Transverse colon (tissue), 4 donors: Measurements from ENCODE around the gene MRAP2. TPM values are rescaled to one million over a fixed set of nuclear protein-coding genes. Genes with fewer than 3 reads are reported as not detected.

Source experiments
- DNase-seq: peaks from one replicate; pipeline ENCODE4 v3.0.0-alpha.2; 2019
- H3K27ac ChIP-seq, 4 donors: fragments of 200-600 bp; sonication (generic); 2 replicates each; pipeline ENCODE4 v1.5.1; 2016 to 2018; ENCODE audit warnings: inconsistent platforms in 4 of 4
- H3K27me3 ChIP-seq: fragments of 200-600 bp; sonication (generic); 2 replicates; pipeline ENCODE4 v1.5.1; 2017; ENCODE audit warnings: inconsistent platforms
- H3K36me3 ChIP-seq, 4 donors: fragments of 200-600 bp; sonication (generic); 2 replicates each; pipeline ENCODE4 v1.5.1; 2017 to 2019; ENCODE audit warnings: inconsistent platforms in 4 of 4
- H3K4me1 ChIP-seq, 4 donors: fragments of 200-600 bp; sonication (generic); 2 replicates each; pipeline ENCODE4 v1.5.1; 2017 to 2020; ENCODE audit warnings: inconsistent platforms in 4 of 4
- H3K4me3 ChIP-seq, 4 donors: fragments of 200-600 bp; sonication (generic); 1 replicate in 1 of 4; 2 replicates in 3 of 4; pipeline versions ENCODE4 v1.5.1 to v1.6.1; 2017 to 2019; ENCODE audit warnings: inconsistent platforms in 4 of 4
- H3K9me3 ChIP-seq, 2 donors: fragments of 200-600 bp; sonication (generic); 2 replicates each; pipeline ENCODE4 v1.5.1; 2017 to 2019; ENCODE audit warnings: inconsistent platforms in 2 of 2
- EP300 ChIP-seq: sonication (generic); formaldehyde crosslinking; IDR thresholded peaks from one replicate; pipeline ENCODE4 v1.6.1; 2017; ENCODE audit warnings: antibody characterized with exemption, low read depth
- POLR2A ChIP-seq: fragments of 450-650 bp; IDR thresholded peaks from one replicate; pipeline ENCODE4 v1.6.1; 2016; ENCODE audit warnings: antibody characterized with exemption, mild to moderate bottlenecking, moderate library complexity
- POLR2AphosphoS5 ChIP-seq, 3 donors: sonication (generic); formaldehyde crosslinking; IDR thresholded peaks; one replicate each; pipeline ENCODE4 v1.6.1; 2016; ENCODE audit warnings: antibody characterized with exemption in 3 of 3
- WGBS, 2 donors: methylation state at CpG; one replicate each; pipeline ENCODE4 v1.1.5; 2018; ENCODE audit warnings: low coverage in 1 of 2; 5-methylcytosine and 5-hydroxymethylcytosine counted together
- in situ Hi-C, 4 donors: fragments of 200-750 bp; cut with MboI; loops; one replicate each; pipeline versions ENCODE4 v1.15.0 to v1.15.1; 2017; ENCODE audit warnings: low sequenced_read_pairs in 3 of 4, low pct_ligation_motif_present in 1 of 4, low pct_unique_long_range_greater_than_20kb in 1 of 4
- intact Hi-C: fragments of 100-400 bp; cut with DNase I; formaldehyde crosslinking; loops from one replicate; pipeline ENCODE4 v1.15.1; 2023; ENCODE audit warnings: low total_unique reads
- total RNA-seq, 4 donors: library from RNA; depleted of rRNA; stranded (reverse); fragments of >200 nt; gene quantifications; one replicate each; pipeline ENCODE4 v1.1.0, GENCODE V29; 2016
- TF ChIP-seq, protein P1 (sequence below), 5 experiments: fragments of 200-600 bp in 3 of 5; fragments of 450-650 bp in 2 of 5; sonication (generic) in 3 of 5; IDR thresholded peaks; 1 replicate in 2 of 5; 2 replicates in 3 of 5; pipeline ENCODE4 v1.5.1; 2016 to 2017; ENCODE audit warnings: antibody characterized with exemption in 5 of 5, inconsistent platforms in 3 of 5, mild to moderate bottlenecking in 2 of 5, moderate library complexity in 1 of 5

The MRAP2 gene
- total RNA-seq, 4 donors from 2014 or later, result 0.80 to 5.1 (median 2.9) TPM

DNA sequence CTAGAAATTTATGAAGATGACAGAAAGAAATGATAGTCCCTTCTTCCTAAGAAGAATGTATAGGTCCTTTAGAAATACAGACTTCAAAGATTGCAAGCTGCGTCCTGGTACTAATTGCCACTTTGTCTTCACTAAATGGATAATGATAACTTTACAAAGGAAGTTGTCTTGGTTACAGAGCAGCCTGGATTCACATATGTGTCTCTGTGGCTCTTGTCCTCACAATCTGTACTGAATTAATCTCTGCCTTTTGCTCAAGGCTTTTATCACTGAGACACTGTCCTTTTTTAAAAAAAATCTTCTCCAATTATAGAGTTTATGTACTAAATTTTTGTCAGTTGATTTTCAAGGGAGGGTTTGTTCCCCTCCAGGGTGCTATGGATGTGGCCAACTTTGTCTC, 17.5 kb upstream of the MRAP2 start:
- intact Hi-C loops, result no loop called here
- no peaks in the 10 kb centered on the region for H3K9me3 ChIP-seq
- in situ Hi-C loops, result no loop called here
- no peaks in the 10 kb centered on the region for H3K36me3 ChIP-seq
- TF ChIP-seq EP300, result no peak
- no peak overlapping the region for H3K4me3 ChIP-seq
- WGBS, 2 donors, result 78 to 100% methylated on average over 1 of the region's 1 CpG
- H3K4me1 ChIP-seq, result peaks cover 0 to 13% (median 1%) of the 10 kb centered on the region in 4 donors
- H3K27me3 ChIP-seq, result no peaks in the 10 kb centered on the region
- H3K27ac ChIP-seq, result no peak overlapping the region
- DNase-seq, result no peak

DNA sequence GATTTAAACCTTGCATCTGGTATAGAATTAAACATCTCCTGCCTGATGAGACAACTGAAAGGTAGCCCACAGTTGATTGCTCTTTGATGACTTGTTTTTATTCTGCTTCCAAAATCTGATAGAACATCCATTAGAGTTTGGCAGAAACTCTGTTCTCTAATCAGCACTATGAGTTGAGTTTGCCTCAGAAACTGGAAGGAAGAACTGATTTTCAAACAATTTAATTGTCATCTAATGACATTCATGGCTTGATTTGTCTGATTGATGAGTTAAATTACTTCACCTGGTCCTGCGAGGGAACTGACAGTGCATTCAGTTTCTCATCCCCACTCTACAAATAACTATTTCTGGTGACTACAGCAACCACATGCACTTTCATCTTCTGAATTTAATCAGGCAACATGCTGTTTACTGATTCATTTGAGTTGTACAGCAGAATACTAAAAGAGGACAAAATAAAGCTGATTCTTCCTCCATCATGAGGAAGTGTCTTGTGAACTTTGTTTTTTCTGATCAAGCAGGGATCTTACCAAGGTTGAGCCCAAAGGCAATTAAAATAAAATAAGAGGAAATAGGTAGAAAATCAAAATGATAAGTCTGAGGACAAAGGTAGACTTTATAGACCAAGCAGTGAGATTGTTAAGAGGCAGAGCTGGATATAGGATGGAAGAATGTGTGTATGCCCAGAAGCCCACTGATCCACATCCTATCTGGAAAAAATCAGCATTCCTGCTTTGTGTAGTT, 15.7 kb upstream of the MRAP2 start:
- 50 to 68% methylated on average over 1 of the region's 1 CpG for WGBS, 2 donors
- no peaks in the 10 kb centered on the region for H3K36me3 ChIP-seq
- H3K9me3 ChIP-seq, result no peaks in the 10 kb centered on the region
- intact Hi-C loops (no loop called here), in situ Hi-C loops (no loop called here)
- H3K27me3 ChIP-seq, result no peaks in the 10 kb centered on the region
- peaks cover 0 to 13% (median 1%) of the 10 kb centered on the region in 4 donors for H3K4me1 ChIP-seq
- H3K27ac ChIP-seq, result no peak overlapping the region
- no peak for DNase-seq
- no peak overlapping the region for H3K4me3 ChIP-seq
- TF ChIP-seq POLR2AphosphoS5 (IDR thresholded peaks at IDR 0.05) (no peak), EP300 (no peak), POLR2A (no peak)
- TF ChIP-seq, protein P1, sequence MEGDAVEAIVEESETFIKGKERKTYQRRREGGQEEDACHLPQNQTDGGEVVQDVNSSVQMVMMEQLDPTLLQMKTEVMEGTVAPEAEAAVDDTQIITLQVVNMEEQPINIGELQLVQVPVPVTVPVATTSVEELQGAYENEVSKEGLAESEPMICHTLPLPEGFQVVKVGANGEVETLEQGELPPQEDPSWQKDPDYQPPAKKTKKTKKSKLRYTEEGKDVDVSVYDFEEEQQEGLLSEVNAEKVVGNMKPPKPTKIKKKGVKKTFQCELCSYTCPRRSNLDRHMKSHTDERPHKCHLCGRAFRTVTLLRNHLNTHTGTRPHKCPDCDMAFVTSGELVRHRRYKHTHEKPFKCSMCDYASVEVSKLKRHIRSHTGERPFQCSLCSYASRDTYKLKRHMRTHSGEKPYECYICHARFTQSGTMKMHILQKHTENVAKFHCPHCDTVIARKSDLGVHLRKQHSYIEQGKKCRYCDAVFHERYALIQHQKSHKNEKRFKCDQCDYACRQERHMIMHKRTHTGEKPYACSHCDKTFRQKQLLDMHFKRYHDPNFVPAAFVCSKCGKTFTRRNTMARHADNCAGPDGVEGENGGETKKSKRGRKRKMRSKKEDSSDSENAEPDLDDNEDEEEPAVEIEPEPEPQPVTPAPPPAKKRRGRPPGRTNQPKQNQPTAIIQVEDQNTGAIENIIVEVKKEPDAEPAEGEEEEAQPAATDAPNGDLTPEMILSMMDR (IDR thresholded peaks at IDR 0.05), result no peak

DNA sequence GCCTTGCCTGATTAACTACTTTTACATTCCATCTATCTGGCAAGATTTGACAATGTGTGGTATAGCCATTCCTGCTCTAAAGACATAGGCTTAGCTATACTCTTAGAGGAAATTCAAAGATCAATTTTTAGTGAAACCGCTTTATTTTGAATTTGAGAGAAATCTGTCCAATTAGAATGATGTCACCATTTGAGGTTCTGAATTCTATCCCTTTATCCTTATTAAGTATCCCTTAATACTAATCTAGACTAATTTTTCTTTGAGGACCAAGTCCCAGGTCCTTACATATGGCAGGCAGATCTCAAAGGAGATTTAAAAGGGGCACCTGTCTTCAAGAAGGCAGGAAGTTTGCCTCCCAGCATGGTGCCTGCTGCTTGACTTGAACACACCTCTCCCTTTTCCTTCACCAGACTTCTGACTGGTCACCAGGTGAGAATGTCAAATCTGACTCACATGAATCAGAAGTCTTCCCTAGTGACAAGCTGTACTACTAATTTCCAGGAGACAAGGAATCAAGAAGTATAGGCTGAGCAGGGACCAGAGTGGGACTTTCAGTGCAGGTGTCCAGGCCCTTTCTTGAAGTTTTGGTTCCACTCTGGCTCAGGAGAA, 15.0 kb upstream of the MRAP2 start:
- 98 to 100% methylated on average over 1 of the region's 1 CpG for WGBS, 2 donors
- Histone ChIP-seq H3K9me3 (no peaks in the 10 kb centered on the region), H3K36me3 (no peaks in the 10 kb centered on the region), H3K27me3 (no peaks in the 10 kb centered on the region), H3K27ac (no peak overlapping the region), H3K4me3 (no peak overlapping the region), H3K4me1 (peaks cover 0 to 10% (median 1%) of the 10 kb centered on the region in 4 donors)
- TF ChIP-seq, protein P1 (IDR thresholded peaks at IDR 0.05), result no peak
- TF ChIP-seq EP300 (no peak), POLR2A (no peak), POLR2AphosphoS5 (IDR thresholded peaks at IDR 0.05) (no peak)
- intact Hi-C loops, result no loop called here
- no peak for DNase-seq
- in situ Hi-C loops, result no loop called here

DNA sequence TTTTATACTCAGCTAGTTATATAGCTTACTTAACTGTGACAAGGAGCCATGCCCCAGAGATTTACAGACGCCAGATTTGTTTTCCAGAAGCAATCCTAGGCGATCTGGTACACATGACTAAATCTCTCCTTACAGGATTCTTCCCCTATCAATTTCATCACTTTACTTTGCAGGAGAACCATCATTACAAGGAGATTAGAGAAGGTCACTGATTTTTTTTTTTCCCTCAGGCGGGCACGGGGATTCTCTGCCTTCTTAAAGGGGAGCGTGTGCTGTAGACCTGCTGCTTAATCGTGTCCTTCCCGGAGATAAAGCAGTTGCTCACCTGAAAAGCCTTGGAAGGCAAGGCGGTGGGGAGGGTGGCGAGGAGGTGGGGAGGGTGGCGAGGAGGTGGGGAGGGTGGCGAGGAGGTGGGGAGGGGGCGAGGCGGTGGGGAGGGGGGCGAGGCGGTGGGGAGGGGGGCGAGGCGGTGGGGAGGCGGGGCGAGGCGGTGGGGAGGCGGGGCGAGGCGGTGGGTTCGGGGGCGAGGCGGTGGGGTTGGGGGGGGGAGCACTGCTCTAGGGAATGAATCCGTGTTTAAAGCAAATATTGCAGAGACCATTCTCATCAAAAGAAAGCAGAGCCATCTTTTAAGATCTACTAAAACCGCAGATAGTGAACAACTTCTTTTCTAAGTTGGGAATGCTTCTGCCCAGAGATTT, 14.3 kb upstream of the MRAP2 start:
- DNase-seq, result no peak
- no peak for TF ChIP-seq EP300
- TF ChIP-seq, protein P1 (IDR thresholded peaks at IDR 0.05), result no peak
- TF ChIP-seq POLR2AphosphoS5 (IDR thresholded peaks at IDR 0.05), result no peak
- Histone ChIP-seq H3K4me3 (no peak overlapping the region), H3K27ac (no peak overlapping the region), H3K36me3 (no peaks in the 10 kb centered on the region), H3K4me1 (peaks cover 0 to 6% (median 1%) of the 10 kb centered on the region in 4 donors), H3K27me3 (no peaks in the 10 kb centered on the region), H3K9me3 (no peaks in the 10 kb centered on the region)
- 70 to 74% methylated on average over 10 to 21 of the region's 28 CpGs for WGBS, 2 donors
- in situ Hi-C loops (no loop called here), intact Hi-C loops (no loop called here)
